ENCODE data around the gene PTP4A2. TPM values are rescaled to one million over a fixed set of nuclear protein-coding genes. Genes with fewer than 3 reads are reported as not detected.

The PTP4A2 gene
- total and polyA plus RNA-seq, 10 of the 15 experiments (the other 5 are each of a cell fraction or from before 2014, with no cell fraction given), result 180 to 909 (median 375) TPM

DNA sequence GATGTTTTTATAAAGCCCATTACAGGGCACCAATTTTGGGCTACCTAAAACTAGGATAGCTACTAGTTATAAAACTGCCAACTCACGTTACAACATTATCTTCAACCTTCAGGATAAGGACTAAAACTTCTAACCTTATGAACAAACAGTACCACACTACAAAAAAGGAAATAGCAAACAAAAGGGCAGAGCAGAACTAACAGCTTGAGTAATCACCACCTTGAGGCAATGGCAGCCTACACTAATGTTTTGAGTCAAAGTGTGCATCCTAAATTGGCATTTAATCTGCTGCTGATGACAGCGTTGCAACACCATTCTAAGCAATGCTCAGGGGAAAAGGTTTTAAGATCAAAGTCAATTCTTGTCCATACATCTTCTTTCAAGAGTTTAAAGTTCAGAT, 27.2 kb downstream of the PTP4A2 start (continued):
- TF ChIP-seq, protein P1, sequence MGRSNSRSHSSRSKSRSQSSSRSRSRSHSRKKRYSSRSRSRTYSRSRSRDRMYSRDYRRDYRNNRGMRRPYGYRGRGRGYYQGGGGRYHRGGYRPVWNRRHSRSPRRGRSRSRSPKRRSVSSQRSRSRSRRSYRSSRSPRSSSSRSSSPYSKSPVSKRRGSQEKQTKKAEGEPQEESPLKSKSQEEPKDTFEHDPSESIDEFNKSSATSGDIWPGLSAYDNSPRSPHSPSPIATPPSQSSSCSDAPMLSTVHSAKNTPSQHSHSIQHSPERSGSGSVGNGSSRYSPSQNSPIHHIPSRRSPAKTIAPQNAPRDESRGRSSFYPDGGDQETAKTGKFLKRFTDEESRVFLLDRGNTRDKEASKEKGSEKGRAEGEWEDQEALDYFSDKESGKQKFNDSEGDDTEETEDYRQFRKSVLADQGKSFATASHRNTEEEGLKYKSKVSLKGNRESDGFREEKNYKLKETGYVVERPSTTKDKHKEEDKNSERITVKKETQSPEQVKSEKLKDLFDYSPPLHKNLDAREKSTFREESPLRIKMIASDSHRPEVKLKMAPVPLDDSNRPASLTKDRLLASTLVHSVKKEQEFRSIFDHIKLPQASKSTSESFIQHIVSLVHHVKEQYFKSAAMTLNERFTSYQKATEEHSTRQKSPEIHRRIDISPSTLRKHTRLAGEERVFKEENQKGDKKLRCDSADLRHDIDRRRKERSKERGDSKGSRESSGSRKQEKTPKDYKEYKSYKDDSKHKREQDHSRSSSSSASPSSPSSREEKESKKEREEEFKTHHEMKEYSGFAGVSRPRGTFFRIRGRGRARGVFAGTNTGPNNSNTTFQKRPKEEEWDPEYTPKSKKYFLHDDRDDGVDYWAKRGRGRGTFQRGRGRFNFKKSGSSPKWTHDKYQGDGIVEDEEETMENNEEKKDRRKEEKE (IDR thresholded peaks at IDR 0.05), result no peak
- peak; percentile 80; the same call in 1 of the 2 replicates for TF ChIP-seq IRF4 (IDR thresholded peaks at IDR 0.05; ENCODE audit: low read depth, low read length)
- TF ChIP-seq CHD4 (IDR thresholded peaks at IDR 0.05), result no peak
- TF ChIP-seq, protein P2, sequence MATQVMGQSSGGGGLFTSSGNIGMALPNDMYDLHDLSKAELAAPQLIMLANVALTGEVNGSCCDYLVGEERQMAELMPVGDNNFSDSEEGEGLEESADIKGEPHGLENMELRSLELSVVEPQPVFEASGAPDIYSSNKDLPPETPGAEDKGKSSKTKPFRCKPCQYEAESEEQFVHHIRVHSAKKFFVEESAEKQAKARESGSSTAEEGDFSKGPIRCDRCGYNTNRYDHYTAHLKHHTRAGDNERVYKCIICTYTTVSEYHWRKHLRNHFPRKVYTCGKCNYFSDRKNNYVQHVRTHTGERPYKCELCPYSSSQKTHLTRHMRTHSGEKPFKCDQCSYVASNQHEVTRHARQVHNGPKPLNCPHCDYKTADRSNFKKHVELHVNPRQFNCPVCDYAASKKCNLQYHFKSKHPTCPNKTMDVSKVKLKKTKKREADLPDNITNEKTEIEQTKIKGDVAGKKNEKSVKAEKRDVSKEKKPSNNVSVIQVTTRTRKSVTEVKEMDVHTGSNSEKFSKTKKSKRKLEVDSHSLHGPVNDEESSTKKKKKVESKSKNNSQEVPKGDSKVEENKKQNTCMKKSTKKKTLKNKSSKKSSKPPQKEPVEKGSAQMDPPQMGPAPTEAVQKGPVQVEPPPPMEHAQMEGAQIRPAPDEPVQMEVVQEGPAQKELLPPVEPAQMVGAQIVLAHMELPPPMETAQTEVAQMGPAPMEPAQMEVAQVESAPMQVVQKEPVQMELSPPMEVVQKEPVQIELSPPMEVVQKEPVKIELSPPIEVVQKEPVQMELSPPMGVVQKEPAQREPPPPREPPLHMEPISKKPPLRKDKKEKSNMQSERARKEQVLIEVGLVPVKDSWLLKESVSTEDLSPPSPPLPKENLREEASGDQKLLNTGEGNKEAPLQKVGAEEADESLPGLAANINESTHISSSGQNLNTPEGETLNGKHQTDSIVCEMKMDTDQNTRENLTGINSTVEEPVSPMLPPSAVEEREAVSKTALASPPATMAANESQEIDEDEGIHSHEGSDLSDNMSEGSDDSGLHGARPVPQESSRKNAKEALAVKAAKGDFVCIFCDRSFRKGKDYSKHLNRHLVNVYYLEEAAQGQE (IDR thresholded peaks at IDR 0.05; ENCODE audit: low read depth, low read length), result no peak
- TF ChIP-seq, protein P3, sequence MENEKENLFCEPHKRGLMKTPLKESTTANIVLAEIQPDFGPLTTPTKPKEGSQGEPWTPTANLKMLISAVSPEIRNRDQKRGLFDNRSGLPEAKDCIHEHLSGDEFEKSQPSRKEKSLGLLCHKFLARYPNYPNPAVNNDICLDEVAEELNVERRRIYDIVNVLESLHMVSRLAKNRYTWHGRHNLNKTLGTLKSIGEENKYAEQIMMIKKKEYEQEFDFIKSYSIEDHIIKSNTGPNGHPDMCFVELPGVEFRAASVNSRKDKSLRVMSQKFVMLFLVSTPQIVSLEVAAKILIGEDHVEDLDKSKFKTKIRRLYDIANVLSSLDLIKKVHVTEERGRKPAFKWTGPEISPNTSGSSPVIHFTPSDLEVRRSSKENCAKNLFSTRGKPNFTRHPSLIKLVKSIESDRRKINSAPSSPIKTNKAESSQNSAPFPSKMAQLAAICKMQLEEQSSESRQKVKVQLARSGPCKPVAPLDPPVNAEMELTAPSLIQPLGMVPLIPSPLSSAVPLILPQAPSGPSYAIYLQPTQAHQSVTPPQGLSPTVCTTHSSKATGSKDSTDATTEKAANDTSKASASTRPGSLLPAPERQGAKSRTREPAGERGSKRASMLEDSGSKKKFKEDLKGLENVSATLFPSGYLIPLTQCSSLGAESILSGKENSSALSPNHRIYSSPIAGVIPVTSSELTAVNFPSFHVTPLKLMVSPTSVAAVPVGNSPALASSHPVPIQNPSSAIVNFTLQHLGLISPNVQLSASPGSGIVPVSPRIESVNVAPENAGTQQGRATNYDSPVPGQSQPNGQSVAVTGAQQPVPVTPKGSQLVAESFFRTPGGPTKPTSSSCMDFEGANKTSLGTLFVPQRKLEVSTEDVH (IDR thresholded peaks at IDR 0.05; ENCODE audit: low read depth, partially characterized antibody), result no peak
- TF ChIP-seq EGR1 (IDR thresholded peaks at IDR 0.05; ENCODE audit: borderline replicate concordance in 1 of 2, low read depth in 2 of 2, low read length in 2 of 2), result no peak
- TF ChIP-seq IKZF2 (IDR thresholded peaks at IDR 0.05), result peak; percentile 10 to 36; a peak in 1 of 4 replicates
- no peak for TF ChIP-seq ZNF217 (IDR thresholded peaks at IDR 0.05)
- TF ChIP-seq TAF1 (IDR thresholded peaks at IDR 0.05; ENCODE audit: borderline replicate concordance, low read depth, low read length), result no peak
- no peak for TF ChIP-seq CBX3 (IDR thresholded peaks at IDR 0.05; ENCODE audit: borderline replicate concordance, low read depth)
- TF ChIP-seq SUZ12 (IDR thresholded peaks at IDR 0.05; ENCODE audit: unreplicated experiment), result no peak
- TF ChIP-seq ZNF622 (IDR thresholded peaks at IDR 0.05), result no peak
- TF ChIP-seq DPF2 (IDR thresholded peaks at IDR 0.05), result peak; percentile 48; the same call in 1 of the 2 replicates
- no peak for TF ChIP-seq MTA3 (IDR thresholded peaks at IDR 0.05; ENCODE audit: borderline replicate concordance, low read length)
- TF ChIP-seq RCOR1 (conservative IDR thresholded peaks at IDR 0.05; ENCODE audit: low read depth, low read length), result no peak
- peak; percentile 64 for TF ChIP-seq NFIC (IDR thresholded peaks at IDR 0.05; ENCODE audit: low read depth, low read length)
- TF ChIP-seq, protein P4, sequence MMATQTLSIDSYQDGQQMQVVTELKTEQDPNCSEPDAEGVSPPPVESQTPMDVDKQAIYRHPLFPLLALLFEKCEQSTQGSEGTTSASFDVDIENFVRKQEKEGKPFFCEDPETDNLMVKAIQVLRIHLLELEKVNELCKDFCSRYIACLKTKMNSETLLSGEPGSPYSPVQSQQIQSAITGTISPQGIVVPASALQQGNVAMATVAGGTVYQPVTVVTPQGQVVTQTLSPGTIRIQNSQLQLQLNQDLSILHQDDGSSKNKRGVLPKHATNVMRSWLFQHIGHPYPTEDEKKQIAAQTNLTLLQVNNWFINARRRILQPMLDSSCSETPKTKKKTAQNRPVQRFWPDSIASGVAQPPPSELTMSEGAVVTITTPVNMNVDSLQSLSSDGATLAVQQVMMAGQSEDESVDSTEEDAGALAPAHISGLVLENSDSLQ (IDR thresholded peaks at IDR 0.05), result 0 out of 2 replicates have a peak, but pooled peaks have one; percentile 10
- TF ChIP-seq STAT1 (conservative IDR thresholded peaks at IDR 0.05), result no peak

All from GM12878 (cell line).